ENCODE results near the gene OPCML.

DNA sequence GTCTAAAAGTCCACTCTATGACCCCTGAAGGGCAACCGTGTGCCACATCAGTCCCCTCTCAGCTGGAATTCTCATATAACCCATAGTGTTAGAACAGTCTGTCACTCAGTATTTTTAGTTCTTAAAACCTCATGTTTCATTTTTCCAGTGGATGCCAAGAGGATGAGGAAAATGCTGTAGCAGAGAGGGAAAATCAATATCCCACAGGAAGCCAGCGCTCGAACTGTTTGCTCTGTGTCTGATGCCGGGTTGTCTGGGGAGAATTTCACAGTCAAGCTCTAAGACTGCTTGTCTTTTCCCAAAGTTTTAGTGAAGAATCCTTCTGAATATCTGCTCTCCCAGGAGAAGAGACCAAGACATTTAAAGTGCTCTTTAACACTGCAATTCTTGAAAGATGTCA, 360.9 kb downstream of the OPCML start:
- TF ChIP-seq, protein P1, sequence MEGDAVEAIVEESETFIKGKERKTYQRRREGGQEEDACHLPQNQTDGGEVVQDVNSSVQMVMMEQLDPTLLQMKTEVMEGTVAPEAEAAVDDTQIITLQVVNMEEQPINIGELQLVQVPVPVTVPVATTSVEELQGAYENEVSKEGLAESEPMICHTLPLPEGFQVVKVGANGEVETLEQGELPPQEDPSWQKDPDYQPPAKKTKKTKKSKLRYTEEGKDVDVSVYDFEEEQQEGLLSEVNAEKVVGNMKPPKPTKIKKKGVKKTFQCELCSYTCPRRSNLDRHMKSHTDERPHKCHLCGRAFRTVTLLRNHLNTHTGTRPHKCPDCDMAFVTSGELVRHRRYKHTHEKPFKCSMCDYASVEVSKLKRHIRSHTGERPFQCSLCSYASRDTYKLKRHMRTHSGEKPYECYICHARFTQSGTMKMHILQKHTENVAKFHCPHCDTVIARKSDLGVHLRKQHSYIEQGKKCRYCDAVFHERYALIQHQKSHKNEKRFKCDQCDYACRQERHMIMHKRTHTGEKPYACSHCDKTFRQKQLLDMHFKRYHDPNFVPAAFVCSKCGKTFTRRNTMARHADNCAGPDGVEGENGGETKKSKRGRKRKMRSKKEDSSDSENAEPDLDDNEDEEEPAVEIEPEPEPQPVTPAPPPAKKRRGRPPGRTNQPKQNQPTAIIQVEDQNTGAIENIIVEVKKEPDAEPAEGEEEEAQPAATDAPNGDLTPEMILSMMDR (conservative IDR thresholded peaks at IDR 0.05 in 1 of 2, IDR thresholded peaks at IDR 0.05 in 1 of 2; ENCODE audit: low read depth in 1 of 2, low read length in 2 of 2): no peak
- no peak for TF ChIP-seq EZH2 (IDR thresholded peaks at IDR 0.05; ENCODE audit: low read length, missing control alignments)
